Ovary (tissue), 3 donors: ENCODE measurements around the gene EVA1A.

Source experiments
- CTCF ChIP-seq, 3 donors: fragments of 450-650 bp in 2 of 3; fragments of 200-600 bp in 1 of 3; IDR thresholded peaks; one replicate each; pipeline versions ENCODE4 v1.5.1 to v1.8.0; 2016 to 2022; ENCODE audit warnings: antibody characterized with exemption in 3 of 3, mild to moderate bottlenecking in 1 of 3
- EP300 ChIP-seq: sonication (generic); formaldehyde crosslinking; IDR thresholded peaks from one replicate; pipeline ENCODE4 v1.6.1; 2017; ENCODE audit warnings: antibody characterized with exemption
- POLR2A ChIP-seq: fragments of 450-650 bp; IDR thresholded peaks from one replicate; pipeline ENCODE4 v1.6.1; 2017; ENCODE audit warnings: antibody characterized with exemption, mild to moderate bottlenecking, moderate library complexity
- donor health status: DM: no; HTN: no; CAD: no.

- TF ChIP-seq CTCF (IDR thresholded peaks at IDR 0.05) (no peak), POLR2A (no peak), EP300 (no peak)
These were observed 14.8 kb downstream of the EVA1A start for GRCh38 chr2:75545922-75546321.
